Ureter (tissue), 1 donor: ENCODE results near the gene ANK2. TPM values are rescaled to one million over a fixed set of nuclear protein-coding genes. Genes with fewer than 3 reads are reported as not detected.

Source experiments
- DNase-seq: peaks from one replicate; pipeline ENCODE4 v3.0.0-alpha.2; 2020; ENCODE audit warnings: low spot score
- total RNA-seq: library from RNA; stranded (reverse); gene quantifications from one replicate; pipeline ENCODE4 v1.2.4, GENCODE V29; 2023
- donor health status: DM: yes; HTN: yes; CAD: no.

The ANK2 gene
- total RNA-seq, 1 donor from 2014 or later = 31.4 TPM

- peak; percentile 80 for DNase-seq
These were observed 345.5 kb downstream of the ANK2 start for GRCh38 chr4:113394730-113395530.

GRCh38 chr4:113397114-113397701, 347.8 kb downstream of the ANK2 start:
- no peak for DNase-seq

GRCh38 chr4:113398441-113399143, 349.1 kb downstream of the ANK2 start:
- no peak for DNase-seq

GRCh38 chr4:113404167-113404571, 354.7 kb downstream of the ANK2 start:
- DNase-seq = no peak

- DNase-seq = no peak
These were observed 355.4 kb downstream of the ANK2 start for GRCh38 chr4:113404841-113405240.

GRCh38 chr4:113405874-113406722, 356.6 kb downstream of the ANK2 start:
- DNase-seq = no peak

- DNase-seq = no peak
These were observed 357.2 kb downstream of the ANK2 start for GRCh38 chr4:113406723-113407016.

GRCh38 chr4:113407409-113407808, 358.0 kb downstream of the ANK2 start:
- no peak for DNase-seq

GRCh38 chr4:113409181-113409580, 359.7 kb downstream of the ANK2 start:
- DNase-seq = no peak

GRCh38 chr4:113410686-113411085, 361.2 kb downstream of the ANK2 start:
- no peak for DNase-seq

- DNase-seq = peak; percentile 48
These were observed 362.1 kb downstream of the ANK2 start for GRCh38 chr4:113411496-113411938.

GRCh38 chr4:113419631-113420030, 370.2 kb downstream of the ANK2 start:
- no peak for DNase-seq

- DNase-seq = no peak
These were observed 371.5 kb downstream of the ANK2 start for GRCh38 chr4:113420938-113421337.

GRCh38 chr4:113423631-113424030, 374.2 kb downstream of the ANK2 start:
- DNase-seq = no peak

GRCh38 chr4:113433116-113433515, 383.7 kb downstream of the ANK2 start:
- no peak for DNase-seq
